AG04449 (cell line): Measurements from ENCODE around the gene L1CAM.

Experiments used
- CTCF ChIA-PET: fragments of 350-600 bp; formaldehyde crosslinking; extraction: SDS; loops from one replicate; lab custom pipeline; 2021; ENCODE audit warnings: antibody characterized with exemption; lab: Yijun Ruan, JAX
- POLR2A ChIA-PET: fragments of 400-600, 350-600 bp; formaldehyde crosslinking; extraction: SDS; loops from one replicate; lab custom pipeline; 2020; ENCODE audit warnings: antibody characterized with exemption, inconsistent platforms; lab: Yijun Ruan, JAX
- DNase-seq: peaks from one replicate; pipeline ENCODE4 v3.0.0-alpha.2; 2010; ENCODE audit warnings: low read depth, low spot score
- H3K4me3 ChIP-seq: 2 replicates; pipeline ENCODE4 v1.5.1; 2011; ENCODE audit warnings: low read depth, mild to moderate bottlenecking, control low read depth, low read length
- CTCF ChIP-seq: IDR thresholded peaks from one replicate; pipeline ENCODE4 v1.5.1; 2011; ENCODE audit warnings: mild to moderate bottlenecking, moderate library complexity, low read length, control low read depth, inconsistent platforms; ENCODE audit not compliant: insufficient read depth; ENCODE audit errors: missing control alignments

L1CAM gene

DNA sequence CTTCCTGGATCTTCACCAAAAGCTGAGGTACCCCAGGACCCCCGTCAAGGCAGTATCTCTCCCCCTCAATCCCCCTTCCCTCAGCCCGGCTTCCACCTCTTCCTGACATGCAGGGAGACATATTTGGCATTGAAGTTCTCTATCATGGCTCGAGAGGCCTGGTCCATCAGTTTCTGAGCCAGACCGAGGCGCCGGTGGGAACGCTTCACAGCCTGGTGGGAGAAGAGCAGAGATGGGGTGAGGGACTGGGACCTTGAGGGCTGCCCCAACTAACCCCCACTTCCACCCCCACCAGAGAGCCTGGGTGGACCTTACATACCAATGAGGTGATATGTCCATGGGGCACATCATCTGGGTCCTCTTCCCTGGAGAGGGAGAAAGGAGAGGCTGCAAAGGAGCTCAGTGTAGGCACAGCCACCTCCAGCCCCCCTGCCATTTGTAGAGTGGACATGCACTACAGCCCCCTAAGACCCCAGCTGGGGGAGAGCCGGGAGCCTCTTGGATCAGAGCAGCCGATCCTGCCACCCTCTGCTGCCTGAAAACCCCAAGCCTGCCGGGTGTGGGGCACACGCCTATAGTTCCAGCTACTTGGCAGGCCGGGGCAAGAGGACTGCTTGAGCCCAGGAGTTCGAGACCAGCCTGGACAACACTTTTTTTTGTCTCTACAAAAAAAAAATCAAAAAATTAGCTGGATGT lies 46.4 kb upstream of the L1CAM start:
- ChIA-PET CTCF (interaction anchor here (0.6 to 3.4 kb wide), 3 partner anchors 14 to 448 kb away, joined by 3 to 24 read pairs (median 6); partner anchors contain the start of gene PLXNB3), POLR2A (no interaction called here)
- no peak for DNase-seq
- H3K4me3 ChIP-seq, result no peak overlapping the region
- TF ChIP-seq CTCF, result no peak

- POLR2A ChIA-PET, result no interaction called here
- H3K4me3 ChIP-seq, result no peak overlapping the region
- no peak for TF ChIP-seq CTCF
- no peak for DNase-seq
- CTCF ChIA-PET, result interaction anchor here (1.0 to 1.5 kb wide), 2 partner anchors 22 to 168 kb away, joined by 3 to 6 read pairs; partner anchors contain the start of gene PLXNB3
Measured at GRCh38 chrX:153931748-153932147, 45.8 kb upstream of the L1CAM start.

GRCh38 chrX:153931151-153931550 lies 45.2 kb upstream of the L1CAM start:
- ChIA-PET POLR2A (no interaction called here), CTCF (interaction anchor here (1.0 kb wide), 1 partner anchor 23 kb away, joined by 3 read pairs; no protein-coding TSS in a partner anchor)
- TF ChIP-seq CTCF, result no peak
- no peak overlapping the region for H3K4me3 ChIP-seq
- no peak for DNase-seq

- CTCF ChIA-PET, result interaction anchor here (1.0 to 2.7 kb wide), 3 partner anchors 16 to 166 kb away, joined by 3 to 8 read pairs (median 4); partner anchors contain the start of gene PLXNB3
- POLR2A ChIA-PET, result no interaction called here
- DNase-seq, result no peak
- no peak overlapping the region for H3K4me3 ChIP-seq
- TF ChIP-seq CTCF, result no peak
Measured at GRCh38 chrX:153930011-153930910, 44.3 kb upstream of the L1CAM start.

- no peak overlapping the region for H3K4me3 ChIP-seq
- no peak for TF ChIP-seq CTCF
- ChIA-PET CTCF (interaction anchor here (1.7 to 2.7 kb wide), 2 partner anchors 17 to 165 kb away, joined by 4 to 8 read pairs; partner anchors contain the start of gene PLXNB3), POLR2A (no interaction called here)
- no peak for DNase-seq
Measured at GRCh38 chrX:153929576-153929975, 43.6 kb upstream of the L1CAM start.
